K562 (cell line): Measurements from ENCODE around the gene TARM1. TPM values are rescaled to one million over a fixed set of nuclear protein-coding genes. Genes with fewer than 3 reads are reported as not detected.

Experiments
- BRD9 ChIP-seq: fragments of 450-650 bp; IDR thresholded peaks from 2 replicates; pipeline ENCODE4 v1.6.1; 2018; ENCODE audit warnings: low read depth; ENCODE audit not compliant: partially characterized antibody
- CHAMP1 ChIP-seq: fragments of 450-650 bp; IDR thresholded peaks from 2 replicates; pipeline ENCODE4 v1.6.1; 2016; ENCODE audit warnings: mild to moderate bottlenecking
- CREBBP ChIP-seq: IDR thresholded peaks from one replicate; pipeline ENCODE4 v1.6.1; 2012; ENCODE audit warnings: low read depth, mild to moderate bottlenecking, control low read depth, inconsistent platforms, low read length
- CUX1 ChIP-seq: fragments of 200-800 bp; sonication (Bioruptor generic); IDR thresholded peaks from 2 replicates; pipeline ENCODE4 v1.6.1; 2016; ENCODE audit warnings: missing genetic modification characterization, missing compliant biosample characterization
- DACH1 ChIP-seq: fragments of 450-650 bp; IDR thresholded peaks from 2 replicates; pipeline ENCODE4 v1.6.1; 2018; ENCODE audit not compliant: partially characterized antibody
- EP400 ChIP-seq: fragments of 450-650 bp; IDR thresholded peaks from 2 replicates; pipeline ENCODE4 v1.6.1; 2017; ENCODE audit warnings: antibody characterized with exemption, mild to moderate bottlenecking, moderate library complexity
- ERF ChIP-seq: fragments of 450-650 bp; formaldehyde crosslinking; IDR thresholded peaks from 2 replicates; pipeline ENCODE4 v1.4.0; 2020; ENCODE audit warnings: mild to moderate bottlenecking, mixed read lengths
- HCFC1 ChIP-seq: IDR thresholded peaks from 2 replicates; pipeline ENCODE4 v1.6.1; 2012; ENCODE audit warnings: low read depth, low read length, improper control_type of control experiment
- MBD2 ChIP-seq: sonication (generic); IDR thresholded peaks from 2 replicates; pipeline ENCODE4 v1.6.1; 2016; ENCODE audit warnings: low read depth, borderline replicate concordance
- MTA1 ChIP-seq: fragments of 450-650 bp; IDR thresholded peaks from 2 replicates; pipeline ENCODE4 v1.6.1; 2017; ENCODE audit warnings: borderline replicate concordance
- RBM39 ChIP-seq: fragments of 200-400 bp; formaldehyde crosslinking; optimal IDR thresholded peaks from 2 replicates; pipeline ENCODE3; 2018; ENCODE audit warnings: low read depth, low read length
- SAP30 ChIP-seq: fragments of 200-600 bp; sonication (generic); IDR thresholded peaks from 2 replicates; pipeline ENCODE4 v1.6.1; 2012; ENCODE audit warnings: borderline replicate concordance, low read depth, mild to moderate bottlenecking, moderate library complexity, low read length, control low read depth, inconsistent platforms; ENCODE audit not compliant: insufficient read depth, poor library complexity, severe bottlenecking
- TARDBP ChIP-seq: fragments of 450-650 bp; IDR thresholded peaks from 2 replicates; pipeline ENCODE4 v1.6.1; 2016
- THRB ChIP-seq: fragments of 450-650 bp; formaldehyde crosslinking; conservative IDR thresholded peaks from 2 replicates; pipeline ENCODE4 v1.4.0; 2022; ENCODE audit warnings: mild to moderate bottlenecking, missing genetic modification characterization
- ZBTB12 ChIP-seq: fragments of 250-450 bp; sonication (Bioruptor Pico); IDR thresholded peaks from 2 replicates; pipeline ENCODE4 v1.4.0; 2020
- ZKSCAN3 ChIP-seq: fragments of 250-450 bp; sonication (Bioruptor Pico); IDR thresholded peaks from 2 replicates; pipeline ENCODE4 v1.4.0; 2020
- ZNF561 ChIP-seq: fragments of 450-650 bp; formaldehyde crosslinking; conservative IDR thresholded peaks from 2 replicates; pipeline ENCODE4 v1.4.0; 2020; ENCODE audit warnings: mild to moderate bottlenecking, moderate library complexity
- ZSCAN32 ChIP-seq: fragments of 450-650 bp; formaldehyde crosslinking; IDR thresholded peaks from 2 replicates; pipeline ENCODE4 v1.4.0; 2020; ENCODE audit warnings: mild to moderate bottlenecking, moderate library complexity
- ZZZ3 ChIP-seq: fragments of 450-650 bp; IDR thresholded peaks from 2 replicates; pipeline ENCODE4 v1.6.1; 2016; ENCODE audit warnings: antibody characterized with exemption, mild to moderate bottlenecking, moderate library complexity
- polyA plus RNA-seq, 8 experiments: library from polyadenylated mRNA; depleted of rRNA in 4 of 8; stranded (reverse) in 5 of 8; unstranded in 3 of 8; fragments of >200 nt; fragmentation: Nextera tagmentation in 2 of 8; fragmentation: Illumina TruSeq in 1 of 8; extraction: Ambion mirVana in 2 of 8; extraction: Trizol in 1 of 8; gene quantifications; 2 replicates each; pipeline versions ENCODE4 v1.2.1 to v1.2.3, GENCODE V29; 2011 to 2014; ENCODE audit warnings: inconsistent platforms in 1 of 8, missing spikeins in 1 of 8
- total RNA-seq, 7 experiments: library from RNA; depleted of rRNA in 6 of 7; stranded (reverse); fragments of >200 nt in 6 of 7; fragmentation: Illumina TruSeq in 2 of 7; extraction: Trizol in 2 of 7; gene quantifications; 2 replicates each; pipeline versions ENCODE4 v1.2.1 to v1.2.3, GENCODE V29; 2011 to 2021; ENCODE audit warnings: low replicate concordance in 1 of 7

Gene TARM1
- total and polyA plus RNA-seq, 9 of the 15 experiments (the other 6 are each of a cell fraction or from before 2014, with no cell fraction given), result not detected

GRCh38 chr19:54045771-54046170 lies 35.4 kb downstream of the TARM1 start (continued):
- no peak for TF ChIP-seq THRB (CRISPR knock-in tag)
- TF ChIP-seq ZNF561, result no peak
- TF ChIP-seq CUX1 (CRISPR knock-in tag), result peak; percentile 63; the same call in 1 of the 2 replicates
- TF ChIP-seq CREBBP, result peak; percentile 87
- no peak for TF ChIP-seq HCFC1
- TF ChIP-seq ZSCAN32, result no peak
- no peak for TF ChIP-seq SAP30
- TF ChIP-seq BRD9, result no peak
- no peak for TF ChIP-seq MBD2
- TF ChIP-seq ERF (CRISPR knock-in tag), result no peak
- TF ChIP-seq DACH1, result peak; percentile 96
- peak; percentile 24; the same call in 1 of the 2 replicates for TF ChIP-seq EP400
- TF ChIP-seq CHAMP1, result 0 out of 2 replicates have a peak, but pooled peaks have one; percentile 31
- TF ChIP-seq ZBTB12 (CRISPR knock-in tag), result no peak
- TF ChIP-seq TARDBP, result no peak
- peak; percentile 69; the same call in 1 of the 2 replicates for TF ChIP-seq MTA1
- no peak for TF ChIP-seq RBM39
- no peak for TF ChIP-seq ZKSCAN3 (CRISPR knock-in tag)
- TF ChIP-seq ZZZ3, result 0 out of 2 replicates have a peak, but pooled peaks have one; percentile 18
